Inflammatory macrophage treated with lipopolysaccharide for 1 hour (primary cell): Measurements from ENCODE around the gene TGM1.
"Not testable (repeated sequence)": the region's sequence is repeated elsewhere in the genome, so short reads cannot be mapped to it uniquely, and the experiment has no call there.

Experiments
- DNase-seq, 2 donors: peaks; one replicate each; pipeline ENCODE4 v3.0.0-alpha.2; 2020 to 2022

The TGM1 gene

GRCh38 chr14:24203249-24203886, 59.6 kb downstream of the TGM1 start:
- DNase-seq: not testable (repeated sequence)

- DNase-seq: not testable (repeated sequence)
Measured at GRCh38 chr14:24202538-24202937, 60.4 kb downstream of the TGM1 start.
